Liver (tissue), 9 donors: ENCODE data around the gene IREB2. TPM values are rescaled to one million over a fixed set of nuclear protein-coding genes. Genes with fewer than 3 reads are reported as not detected.

ENCODE experiments used
- DNase-seq: peaks from one replicate; pipeline ENCODE4 v3.0.0-alpha.2; 2017; ENCODE audit warnings: low spot score
- H3K27ac ChIP-seq, 2 donors: one replicate each; pipeline ENCODE4 v1.7.0; 2013; ENCODE audit warnings: inconsistent platforms in 2 of 2, low read length in 2 of 2, control low read depth in 1 of 2, low read depth in 1 of 2, mild to moderate bottlenecking in 1 of 2
- H3K27me3 ChIP-seq, 4 donors: one replicate each; pipeline versions ENCODE4 v1.6.1 to v1.7.0; 2013; ENCODE audit warnings: low read length in 3 of 4, inconsistent platforms in 1 of 4, mild to moderate bottlenecking in 1 of 4, moderate library complexity in 1 of 4; ENCODE audit not compliant: control insufficient read depth in 4 of 4, insufficient read depth in 4 of 4
- H3K36me3 ChIP-seq, 4 donors: one replicate each; pipeline versions ENCODE4 v1.6.1 to v1.7.0; 2013; ENCODE audit warnings: low read length in 3 of 4, mild to moderate bottlenecking in 3 of 4, low read depth in 1 of 4, moderate library complexity in 1 of 4; ENCODE audit not compliant: control insufficient read depth in 4 of 4, insufficient read depth in 3 of 4
- H3K4me1 ChIP-seq, 4 donors: one replicate each; pipeline versions ENCODE4 v1.6.1 to v1.7.0; 2013; ENCODE audit warnings: low read length in 3 of 4, mild to moderate bottlenecking in 3 of 4, moderate library complexity in 1 of 4; ENCODE audit not compliant: control insufficient read depth in 4 of 4, insufficient read depth in 4 of 4
- H3K4me3 ChIP-seq, 3 donors: one replicate each; pipeline versions ENCODE4 v1.6.1 to v1.7.0; 2013; ENCODE audit warnings: low read length in 3 of 3, control low read depth in 1 of 3, low read depth in 1 of 3, mild to moderate bottlenecking in 1 of 3
- H3K9ac ChIP-seq, 2 donors: one replicate each; pipeline ENCODE4 v1.7.0; 2013; ENCODE audit warnings: low read length in 2 of 2, mild to moderate bottlenecking in 2 of 2, moderate library complexity in 2 of 2, control low read depth in 1 of 2, low read depth in 1 of 2
- H3K9me3 ChIP-seq, 4 donors: one replicate each; pipeline versions ENCODE4 v1.6.1 to v1.7.0; 2013; ENCODE audit warnings: low read length in 3 of 4; ENCODE audit not compliant: control insufficient read depth in 4 of 4
- EGR1 ChIP-seq, 2 donors: IDR thresholded peaks; 2 replicates each; pipeline ENCODE4 v1.6.1; 2016 to 2018; ENCODE audit warnings: antibody characterized with exemption in 2 of 2, low read depth in 2 of 2
- FOXA1 ChIP-seq: IDR thresholded peaks from 2 replicates; pipeline ENCODE4 v1.6.1; 2016; ENCODE audit warnings: antibody characterized with exemption
- FOXA2 ChIP-seq: IDR thresholded peaks from 2 replicates; pipeline ENCODE4 v1.6.1; 2016; ENCODE audit warnings: antibody characterized with exemption
- GABPA ChIP-seq, 2 donors: IDR thresholded peaks in 1 of 2; conservative IDR thresholded peaks in 1 of 2; 2 replicates each; pipeline ENCODE4 v1.6.1; 2016; ENCODE audit warnings: antibody characterized with exemption in 2 of 2, mild to moderate bottlenecking in 1 of 2, moderate library complexity in 1 of 2
- NR2F2 ChIP-seq: IDR thresholded peaks from 2 replicates; pipeline ENCODE4 v1.6.1; 2016; ENCODE audit warnings: antibody characterized with exemption
- RAD21 ChIP-seq, 2 donors: IDR thresholded peaks; 2 replicates each; pipeline ENCODE4 v1.6.1; 2016; ENCODE audit warnings: antibody characterized with exemption in 2 of 2, mild to moderate bottlenecking in 2 of 2
- REST ChIP-seq: IDR thresholded peaks from 2 replicates; pipeline ENCODE4 v1.6.1; 2016; ENCODE audit warnings: antibody characterized with exemption, mild to moderate bottlenecking
- SP1 ChIP-seq: IDR thresholded peaks from 2 replicates; pipeline ENCODE4 v1.6.1; 2018; ENCODE audit warnings: antibody characterized with exemption, mild to moderate bottlenecking
- TAF1 ChIP-seq: conservative IDR thresholded peaks from 2 replicates; pipeline ENCODE4 v1.6.1; 2016; ENCODE audit warnings: antibody characterized with exemption, mild to moderate bottlenecking
- ZBTB33 ChIP-seq: IDR thresholded peaks from 2 replicates; pipeline ENCODE4 v1.6.1; 2016; ENCODE audit warnings: antibody characterized with exemption
- WGBS: extraction: QIAGEN DNeasy Blood & Tissue Kit; methylation state at CpG from one replicate; pipeline ENCODE4 v1.1.7; 2013; 5-methylcytosine and 5-hydroxymethylcytosine counted together
- polyA plus RNA-seq, 2 donors: library from polyadenylated mRNA; stranded (reverse) in 1 of 2; unstranded in 1 of 2; fragments of 200-250 nt in 1 of 2; fragments of >200 nt in 1 of 2; fragmentation: Nextera tagmentation in 1 of 2; extraction: Ambion mirVana in 1 of 2; gene quantifications; one replicate each; pipeline versions ENCODE4 v1.2.1 to v1.2.3, GENCODE V29; 2013 to 2015
- total RNA-seq, 2 donors: library from RNA; depleted of rRNA; stranded (reverse); fragments of >200 nt; gene quantifications; one replicate each; pipeline ENCODE4 v1.2.3, GENCODE V29; 2014
- TF ChIP-seq, protein P1 (sequence below): IDR thresholded peaks from 2 replicates; pipeline ENCODE4 v1.6.1; 2016; ENCODE audit warnings: antibody characterized with exemption
- TF ChIP-seq, protein P2 (sequence below): IDR thresholded peaks from 2 replicates; pipeline ENCODE4 v1.6.1; 2016; ENCODE audit warnings: antibody characterized with exemption
- TF ChIP-seq, protein P3 (sequence below): fragments of 150-350 bp; IDR thresholded peaks from 2 replicates; pipeline ENCODE4 v1.5.1; 2017; ENCODE audit warnings: improper control_type of control experiment, low read depth, low read length; ENCODE audit not compliant: missing input control
- donor health status: healthy.
- donor health status: healthy.
- donor health status: healthy.
- donor health status: healthy.
- donor health status: healthy.

The IREB2 gene
- total and polyA plus RNA-seq, 4 donors: 7.0 to 51.4 (median 17.0) TPM

DNA sequence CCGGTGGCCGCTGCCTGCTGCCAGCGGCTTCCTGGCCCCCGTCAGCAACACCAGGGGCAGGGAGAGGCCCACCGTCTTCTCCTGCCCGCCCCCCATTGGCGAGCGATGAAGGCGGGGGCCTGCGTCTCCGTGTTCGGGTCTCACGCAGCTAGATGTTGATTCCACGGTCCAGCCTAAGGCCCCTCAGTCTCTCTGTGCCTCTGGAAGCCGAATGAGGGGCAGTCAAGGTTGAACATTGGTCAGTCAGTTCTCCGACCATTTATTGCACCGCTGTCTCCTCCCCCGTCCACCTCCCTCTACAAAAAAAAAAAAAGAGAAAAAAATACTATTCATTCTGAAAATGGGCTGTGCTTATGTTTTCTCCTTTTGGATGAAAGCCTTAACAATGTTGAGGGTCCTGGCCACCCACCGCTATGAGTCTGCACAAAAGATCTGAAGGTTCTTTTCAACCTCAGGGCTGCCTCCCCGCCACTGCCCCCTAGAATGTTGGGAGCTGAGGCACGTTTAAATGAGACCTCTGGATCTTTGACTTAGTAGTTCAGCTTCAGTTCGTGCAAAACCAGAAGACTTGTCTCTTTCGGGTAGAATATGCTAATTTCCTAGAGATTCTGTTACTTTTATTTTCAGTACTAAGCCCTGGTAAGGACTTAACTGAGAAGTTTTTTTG, 736 bp downstream of the IREB2 start (continued):
- TF ChIP-seq SP1: no peak

GRCh38 chr15:78440375-78441373, 2.7 kb downstream of the IREB2 start:
- Histone ChIP-seq H3K27ac (no peak overlapping the region), H3K9me3 (no peaks in the 10 kb centered on the region), H3K4me1 (peaks cover 2 to 23% (median 21%) of the 10 kb centered on the region in 4 donors), H3K4me3 (no peak overlapping the region), H3K27me3 (no peaks in the 10 kb centered on the region), H3K9ac (no peak overlapping the region), H3K36me3 (peaks cover 1 to 21% (median 13%) of the 10 kb centered on the region in 4 donors)
- WGBS: 84% methylated on average over 3 of the region's 3 CpGs
- DNase-seq: no peak
- TF ChIP-seq REST: no peak
- TF ChIP-seq GABPA (IDR thresholded peaks at IDR 0.05 in 1 of 2, conservative IDR thresholded peaks at IDR 0.05 in 1 of 2): no peak
- no peak for TF ChIP-seq FOXA2
- no peak for TF ChIP-seq NR2F2
- no peak for TF ChIP-seq FOXA1
- TF ChIP-seq TAF1: no peak
- TF ChIP-seq, protein P1, sequence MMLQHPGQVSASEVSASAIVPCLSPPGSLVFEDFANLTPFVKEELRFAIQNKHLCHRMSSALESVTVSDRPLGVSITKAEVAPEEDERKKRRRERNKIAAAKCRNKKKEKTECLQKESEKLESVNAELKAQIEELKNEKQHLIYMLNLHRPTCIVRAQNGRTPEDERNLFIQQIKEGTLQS: no peak
- TF ChIP-seq RAD21 (IDR thresholded peaks at IDR 0.05): no peak
- no peak for TF ChIP-seq SP1
- TF ChIP-seq, protein P2, sequence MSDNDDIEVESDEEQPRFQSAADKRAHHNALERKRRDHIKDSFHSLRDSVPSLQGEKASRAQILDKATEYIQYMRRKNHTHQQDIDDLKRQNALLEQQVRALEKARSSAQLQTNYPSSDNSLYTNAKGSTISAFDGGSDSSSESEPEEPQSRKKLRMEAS: no peak
- TF ChIP-seq ZBTB33: no peak
- TF ChIP-seq EGR1 (IDR thresholded peaks at IDR 0.05; ENCODE audit: low read depth in 2 of 2): no peak
- TF ChIP-seq, protein P3, sequence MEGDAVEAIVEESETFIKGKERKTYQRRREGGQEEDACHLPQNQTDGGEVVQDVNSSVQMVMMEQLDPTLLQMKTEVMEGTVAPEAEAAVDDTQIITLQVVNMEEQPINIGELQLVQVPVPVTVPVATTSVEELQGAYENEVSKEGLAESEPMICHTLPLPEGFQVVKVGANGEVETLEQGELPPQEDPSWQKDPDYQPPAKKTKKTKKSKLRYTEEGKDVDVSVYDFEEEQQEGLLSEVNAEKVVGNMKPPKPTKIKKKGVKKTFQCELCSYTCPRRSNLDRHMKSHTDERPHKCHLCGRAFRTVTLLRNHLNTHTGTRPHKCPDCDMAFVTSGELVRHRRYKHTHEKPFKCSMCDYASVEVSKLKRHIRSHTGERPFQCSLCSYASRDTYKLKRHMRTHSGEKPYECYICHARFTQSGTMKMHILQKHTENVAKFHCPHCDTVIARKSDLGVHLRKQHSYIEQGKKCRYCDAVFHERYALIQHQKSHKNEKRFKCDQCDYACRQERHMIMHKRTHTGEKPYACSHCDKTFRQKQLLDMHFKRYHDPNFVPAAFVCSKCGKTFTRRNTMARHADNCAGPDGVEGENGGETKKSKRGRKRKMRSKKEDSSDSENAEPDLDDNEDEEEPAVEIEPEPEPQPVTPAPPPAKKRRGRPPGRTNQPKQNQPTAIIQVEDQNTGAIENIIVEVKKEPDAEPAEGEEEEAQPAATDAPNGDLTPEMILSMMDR: no peak
